Measurements from ENCODE around the gene PLA2G4E. TPM values are rescaled to one million over a fixed set of nuclear protein-coding genes. Genes with fewer than 3 reads are reported as not detected.

The PLA2G4E gene
- total RNA-seq, 1 experiment from 2014 or later: 0.09 TPM

- Mint-ChIP-seq H3K36me3 (ENCODE audit: insufficient read depth, unreplicated experiment) (no peaks in the 10 kb centered on the region), H3K4me1 (ENCODE audit: low read depth, unreplicated experiment) (no peaks in the 10 kb centered on the region), H3K27ac (ENCODE audit: unreplicated experiment) (no peak overlapping the region), H3K4me3 (ENCODE audit: low read depth, unreplicated experiment) (no peak overlapping the region), H3K27me3 (ENCODE audit: unreplicated experiment) (peaks cover 22% of the 10 kb centered on the region), H3K9me3 (ENCODE audit: low read depth, unreplicated experiment) (no peaks in the 10 kb centered on the region)
- DNase-seq: no peak
- CTCF ChIA-PET: interaction anchor here (1.0 kb wide), 1 partner anchor 82 kb away, joined by 3 read pairs; no protein-coding TSS in a partner anchor
- intact Hi-C loops (cut with micrococcal nuclease; ENCODE audit: unreplicated experiment): no loop called here
- no TSS peak for BruUV-seq (replicated peaks)
- TF ChIP-seq, protein P1, sequence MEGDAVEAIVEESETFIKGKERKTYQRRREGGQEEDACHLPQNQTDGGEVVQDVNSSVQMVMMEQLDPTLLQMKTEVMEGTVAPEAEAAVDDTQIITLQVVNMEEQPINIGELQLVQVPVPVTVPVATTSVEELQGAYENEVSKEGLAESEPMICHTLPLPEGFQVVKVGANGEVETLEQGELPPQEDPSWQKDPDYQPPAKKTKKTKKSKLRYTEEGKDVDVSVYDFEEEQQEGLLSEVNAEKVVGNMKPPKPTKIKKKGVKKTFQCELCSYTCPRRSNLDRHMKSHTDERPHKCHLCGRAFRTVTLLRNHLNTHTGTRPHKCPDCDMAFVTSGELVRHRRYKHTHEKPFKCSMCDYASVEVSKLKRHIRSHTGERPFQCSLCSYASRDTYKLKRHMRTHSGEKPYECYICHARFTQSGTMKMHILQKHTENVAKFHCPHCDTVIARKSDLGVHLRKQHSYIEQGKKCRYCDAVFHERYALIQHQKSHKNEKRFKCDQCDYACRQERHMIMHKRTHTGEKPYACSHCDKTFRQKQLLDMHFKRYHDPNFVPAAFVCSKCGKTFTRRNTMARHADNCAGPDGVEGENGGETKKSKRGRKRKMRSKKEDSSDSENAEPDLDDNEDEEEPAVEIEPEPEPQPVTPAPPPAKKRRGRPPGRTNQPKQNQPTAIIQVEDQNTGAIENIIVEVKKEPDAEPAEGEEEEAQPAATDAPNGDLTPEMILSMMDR (IDR thresholded peaks at IDR 0.05; ENCODE audit: unreplicated experiment): no peak
Measured at GRCh38 chr15:42002333-42002732, 18.5 kb downstream of the PLA2G4E start.

GRCh38 chr15:42001236-42001635 lies 19.6 kb downstream of the PLA2G4E start:
- Mint-ChIP-seq H3K36me3 (ENCODE audit: insufficient read depth, unreplicated experiment) (no peaks in the 10 kb centered on the region), H3K9me3 (ENCODE audit: low read depth, unreplicated experiment) (no peaks in the 10 kb centered on the region), H3K27ac (ENCODE audit: unreplicated experiment) (no peak overlapping the region), H3K4me3 (ENCODE audit: low read depth, unreplicated experiment) (no peak overlapping the region), H3K4me1 (ENCODE audit: low read depth, unreplicated experiment) (no peaks in the 10 kb centered on the region), H3K27me3 (ENCODE audit: unreplicated experiment) (peaks cover 16% of the 10 kb centered on the region)
- TF ChIP-seq, protein P1 (IDR thresholded peaks at IDR 0.05; ENCODE audit: unreplicated experiment): no peak
- CTCF ChIA-PET: no interaction called here
- no TSS peak for BruUV-seq (replicated peaks)
- intact Hi-C loops (cut with micrococcal nuclease; ENCODE audit: unreplicated experiment): no loop called here
- DNase-seq: no peak

GRCh38 chr15:41999290-42000285 lies 21.3 kb downstream of the PLA2G4E start:
- Mint-ChIP-seq H3K27ac (ENCODE audit: unreplicated experiment) (no peak overlapping the region), H3K4me1 (ENCODE audit: low read depth, unreplicated experiment) (no peaks in the 10 kb centered on the region), H3K27me3 (ENCODE audit: unreplicated experiment) (peaks cover 15% of the 10 kb centered on the region), H3K36me3 (ENCODE audit: insufficient read depth, unreplicated experiment) (no peaks in the 10 kb centered on the region), H3K4me3 (ENCODE audit: low read depth, unreplicated experiment) (no peak overlapping the region), H3K9me3 (ENCODE audit: low read depth, unreplicated experiment) (no peaks in the 10 kb centered on the region)
- TF ChIP-seq, protein P1 (IDR thresholded peaks at IDR 0.05; ENCODE audit: unreplicated experiment): no peak
- CTCF ChIA-PET: no interaction called here
- no TSS peak for BruUV-seq (replicated peaks)
- no peak for DNase-seq
- intact Hi-C loops (cut with micrococcal nuclease; ENCODE audit: unreplicated experiment): no loop called here

DNA sequence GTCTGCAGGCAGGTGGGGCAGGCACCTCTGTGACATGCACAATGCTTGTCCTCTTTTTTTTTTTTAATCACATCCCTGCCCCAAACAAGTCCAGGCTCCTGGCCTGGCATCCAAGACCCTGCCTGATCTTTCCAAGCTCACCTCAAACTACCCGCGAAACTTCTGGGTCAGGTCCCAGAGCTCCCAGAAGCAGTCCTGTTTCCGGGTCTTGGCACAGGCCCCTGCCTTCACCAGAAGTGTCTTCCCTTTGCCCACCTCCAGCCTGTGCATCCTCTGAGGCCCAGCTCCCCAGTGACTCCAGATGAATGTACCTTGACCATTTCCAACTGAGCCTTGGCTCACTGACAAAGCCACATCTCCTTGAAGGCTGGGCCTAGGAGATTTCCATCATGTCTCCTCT lies 23.0 kb downstream of the PLA2G4E start:
- intact Hi-C loops (cut with micrococcal nuclease; ENCODE audit: unreplicated experiment): no loop called here
- CTCF ChIA-PET: interaction anchor here (0.7 kb wide), 1 partner anchor 88 kb away, joined by 3 read pairs; no protein-coding TSS in a partner anchor
- no peaks in the 10 kb centered on the region for H3K9me3 Mint-ChIP-seq (ENCODE audit: low read depth, unreplicated experiment)
- BruUV-seq (replicated peaks): no TSS peak
- DNase-seq: no peak
- TF ChIP-seq, protein P1 (IDR thresholded peaks at IDR 0.05; ENCODE audit: unreplicated experiment): no peak
- no peaks in the 10 kb centered on the region for H3K4me1 Mint-ChIP-seq (ENCODE audit: low read depth, unreplicated experiment)
- H3K4me3 Mint-ChIP-seq (ENCODE audit: low read depth, unreplicated experiment): no peak overlapping the region
- H3K36me3 Mint-ChIP-seq (ENCODE audit: insufficient read depth, unreplicated experiment): no peaks in the 10 kb centered on the region
- no peak overlapping the region for H3K27ac Mint-ChIP-seq (ENCODE audit: unreplicated experiment)
- H3K27me3 Mint-ChIP-seq (ENCODE audit: unreplicated experiment): no peaks in the 10 kb centered on the region

Data from Calu3 (cell line).